ENCODE results near the gene CDX2.

CDX2 gene

DNA sequence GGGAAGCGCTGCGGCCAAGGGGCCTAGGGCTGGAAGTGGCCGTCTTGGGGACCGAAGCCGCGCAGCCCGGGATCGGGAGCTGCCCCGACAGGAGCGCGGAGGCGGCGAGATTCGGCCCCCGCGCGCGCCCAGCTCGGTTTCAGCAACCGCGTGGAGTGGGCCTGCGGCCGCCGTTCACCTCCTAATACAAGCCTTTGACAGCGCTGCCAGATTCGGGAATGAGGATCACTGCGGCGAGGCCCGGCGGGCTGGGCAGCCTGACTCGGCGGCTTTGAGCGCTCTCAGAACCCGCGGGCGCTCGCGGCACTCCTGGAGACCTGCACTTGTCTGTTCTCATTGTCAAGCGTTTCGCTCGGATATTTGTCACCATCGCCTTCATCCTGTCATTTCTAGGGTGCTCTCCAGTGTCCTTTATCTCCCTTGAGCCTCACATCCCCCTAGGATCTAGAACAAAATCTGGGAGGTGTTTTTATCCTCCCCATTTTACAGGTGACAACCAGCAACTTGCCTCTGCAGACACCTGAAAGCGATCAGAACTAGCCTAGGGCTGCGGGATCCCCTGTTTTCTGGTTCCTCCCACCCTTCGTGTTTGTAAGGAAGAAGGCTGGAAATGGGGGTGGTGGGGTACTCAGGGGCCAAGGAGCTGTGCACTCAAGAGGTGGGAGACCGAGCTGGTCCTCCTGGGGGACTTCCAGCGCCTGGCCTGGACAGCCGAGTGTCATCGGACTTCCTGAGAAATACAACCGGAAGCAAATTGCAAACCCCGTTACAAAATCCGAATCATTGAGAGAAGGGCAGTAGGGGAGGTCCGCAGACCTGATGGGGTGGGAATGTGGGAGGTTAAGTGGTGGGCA lies 1.5 kb upstream of the CDX2 start:
- POLR2A ChIA-PET = no interaction called here
- CTCF ChIA-PET = interaction anchor here (1.8 to 6.7 kb wide), 5 partner anchors 14 to 609 kb away, joined by 4 to 50 read pairs (median 11); no protein-coding TSS in a partner anchor
- TF ChIP-seq CTCF (IDR thresholded peaks at IDR 0.05; ENCODE audit: control extremely low read depth, extremely low read depth, low read depth, missing control alignments) = no peak
- DNase-seq (ENCODE audit: extremely low spot score) = no peak

GRCh38 chr13:27969866-27970229 lies 733 bp upstream of the CDX2 start:
- no peak for DNase-seq (ENCODE audit: extremely low spot score)
- ChIA-PET CTCF (interaction anchor here (1.8 to 6.7 kb wide), 4 partner anchors 14 to 608 kb away, joined by 4 to 50 read pairs (median 20); no protein-coding TSS in a partner anchor), POLR2A (no interaction called here)
- no peak for TF ChIP-seq CTCF (IDR thresholded peaks at IDR 0.05; ENCODE audit: control extremely low read depth, extremely low read depth, low read depth, missing control alignments)

DNA sequence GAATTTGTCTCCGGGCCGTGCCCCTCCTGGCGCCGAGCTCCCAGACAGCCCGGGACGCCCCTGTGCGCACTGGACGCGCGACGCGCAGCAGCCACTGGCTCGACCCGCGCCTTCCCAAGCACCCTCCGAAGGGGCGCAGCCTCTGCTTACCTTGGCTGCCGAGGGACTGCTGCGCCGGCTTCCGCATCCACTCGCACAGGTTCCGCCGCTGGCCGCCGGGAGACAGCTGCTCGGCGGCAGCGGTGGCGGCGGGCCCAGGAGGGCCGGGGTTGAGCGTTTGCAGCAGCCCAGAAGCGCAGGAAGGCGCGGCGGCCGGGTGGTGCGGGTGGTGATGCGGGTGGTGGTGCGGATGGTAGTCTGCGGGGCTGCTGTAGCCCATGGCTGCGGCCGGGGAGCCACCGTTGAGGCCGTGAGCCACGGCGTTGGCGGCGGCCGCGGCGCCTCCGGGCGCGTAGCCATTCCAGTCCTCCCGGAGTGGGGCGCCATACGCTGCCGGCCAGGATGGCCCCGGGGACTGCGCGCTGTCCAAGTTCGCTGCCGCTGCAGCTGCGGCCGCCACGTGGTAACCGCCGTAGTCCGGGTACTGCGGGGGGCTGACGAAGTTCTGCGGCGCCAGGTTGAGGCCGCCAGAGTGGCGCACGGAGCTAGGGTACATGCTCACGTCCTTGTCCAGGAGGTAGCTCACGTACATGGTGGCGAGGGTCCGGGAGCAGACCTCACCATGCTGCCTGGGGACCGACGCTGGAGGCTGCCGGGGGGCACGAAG lies 616 bp downstream of the CDX2 start:
- CTCF ChIA-PET = interaction anchor here (1.3 to 6.7 kb wide), 6 partner anchors 15 to 607 kb away, joined by 3 to 50 read pairs (median 9); no protein-coding TSS in a partner anchor

GRCh38 chr13:27967736-27968315 lies 1.3 kb downstream of the CDX2 start:
- DNase-seq (ENCODE audit: extremely low spot score) = no peak
- CTCF ChIA-PET = interaction anchor here (0.8 to 6.7 kb wide), 4 partner anchors 9 to 140 kb away, joined by 3 to 50 read pairs (median 6); no protein-coding TSS in a partner anchor
- no peak for TF ChIP-seq CTCF (IDR thresholded peaks at IDR 0.05; ENCODE audit: control extremely low read depth, extremely low read depth, low read depth, missing control alignments)
- POLR2A ChIA-PET = no interaction called here

More for the DNA sequence above, 616 bp downstream of the CDX2 start:
- POLR2A ChIA-PET = no interaction called here
- no peak for TF ChIP-seq CTCF (IDR thresholded peaks at IDR 0.05; ENCODE audit: control extremely low read depth, extremely low read depth, low read depth, missing control alignments)
- peak; percentile 18 for DNase-seq (ENCODE audit: extremely low spot score)

GRCh38 chr13:27967203-27967735 lies 1.8 kb downstream of the CDX2 start:
- peak; percentile 23 for DNase-seq (ENCODE audit: extremely low spot score)
- no peak for TF ChIP-seq CTCF (IDR thresholded peaks at IDR 0.05; ENCODE audit: control extremely low read depth, extremely low read depth, low read depth, missing control alignments)
- ChIA-PET POLR2A (no interaction called here), CTCF (interaction anchor here (0.8 to 6.7 kb wide), 4 partner anchors 9 to 139 kb away, joined by 3 to 50 read pairs (median 6); no protein-coding TSS in a partner anchor)

Measured in GM10248 (cell line).